ENCODE measurements around the gene LEF1. TPM values are rescaled to one million over a fixed set of nuclear protein-coding genes. Genes with fewer than 3 reads are reported as not detected.

The LEF1 gene
- polyA plus RNA-seq, 4 donors = 53.5 to 81.4 (median 75.9) TPM

- DNase-seq (ENCODE audit: low read depth in 4 of 4, low spot score in 3 of 4) = no peak
These were observed 53.6 kb downstream of the LEF1 start for GRCh38 chr4:108115168-108115526.

GRCh38 chr4:108114503-108114902 lies 54.2 kb downstream of the LEF1 start:
- peak in 1 of 4 donors; percentile 20 for DNase-seq (ENCODE audit: low read depth in 4 of 4, low spot score in 3 of 4)

- DNase-seq (ENCODE audit: low read depth in 4 of 4, low spot score in 3 of 4) = no peak
These were observed 55.5 kb downstream of the LEF1 start for GRCh38 chr4:108113229-108113628.

GRCh38 chr4:108111781-108112180 lies 57.0 kb downstream of the LEF1 start:
- no peak for DNase-seq (ENCODE audit: low read depth in 4 of 4, low spot score in 3 of 4)

GRCh38 chr4:108110450-108110849 lies 58.3 kb downstream of the LEF1 start:
- DNase-seq (ENCODE audit: low read depth in 4 of 4, low spot score in 3 of 4) = no peak

- DNase-seq (ENCODE audit: low read depth in 4 of 4, low spot score in 3 of 4) = no peak
These were observed 58.7 kb downstream of the LEF1 start for GRCh38 chr4:108109997-108110416.

- DNase-seq (ENCODE audit: low read depth in 4 of 4, low spot score in 3 of 4) = no peak
These were observed 59.6 kb downstream of the LEF1 start for GRCh38 chr4:108109111-108109510.

- no peak for DNase-seq (ENCODE audit: low read depth in 4 of 4, low spot score in 3 of 4)
These were observed 60.9 kb downstream of the LEF1 start for GRCh38 chr4:108107729-108108382.

GRCh38 chr4:108107101-108107500 lies 61.6 kb downstream of the LEF1 start:
- DNase-seq (ENCODE audit: low read depth in 4 of 4, low spot score in 3 of 4) = no peak

GRCh38 chr4:108106186-108106585 lies 62.5 kb downstream of the LEF1 start:
- no peak for DNase-seq (ENCODE audit: low read depth in 4 of 4, low spot score in 3 of 4)

- no peak for DNase-seq (ENCODE audit: low read depth in 4 of 4, low spot score in 3 of 4)
These were observed 65.5 kb downstream of the LEF1 start for GRCh38 chr4:108103099-108103862.

GRCh38 chr4:108100827-108101226 lies 67.9 kb downstream of the LEF1 start:
- no peak for DNase-seq (ENCODE audit: low read depth in 4 of 4, low spot score in 3 of 4)

GRCh38 chr4:108099838-108100237 lies 68.9 kb downstream of the LEF1 start:
- no peak for DNase-seq (ENCODE audit: low read depth in 4 of 4, low spot score in 3 of 4)

- no peak for DNase-seq (ENCODE audit: low read depth in 4 of 4, low spot score in 3 of 4)
These were observed 70.7 kb downstream of the LEF1 start for GRCh38 chr4:108097990-108098553.

- no peak for DNase-seq (ENCODE audit: low read depth in 4 of 4, low spot score in 3 of 4)
These were observed 73.7 kb downstream of the LEF1 start for GRCh38 chr4:108094923-108095482.

GRCh38 chr4:108094131-108094530 lies 74.6 kb downstream of the LEF1 start:
- no peak for DNase-seq (ENCODE audit: low read depth in 4 of 4, low spot score in 3 of 4)

- DNase-seq (ENCODE audit: low read depth in 4 of 4, low spot score in 3 of 4) = no peak
These were observed 76.4 kb downstream of the LEF1 start for GRCh38 chr4:108092288-108092687.

- DNase-seq (ENCODE audit: low read depth in 4 of 4, low spot score in 3 of 4) = no peak
These were observed 81.3 kb downstream of the LEF1 start for GRCh38 chr4:108087293-108087967.

- no peak for DNase-seq (ENCODE audit: low read depth in 4 of 4, low spot score in 3 of 4)
These were observed 87.5 kb downstream of the LEF1 start for GRCh38 chr4:108081256-108081655.

GRCh38 chr4:108080747-108081146 lies 88.0 kb downstream of the LEF1 start:
- no peak for DNase-seq (ENCODE audit: low read depth in 4 of 4, low spot score in 3 of 4)

All from right renal pelvis (tissue), 4 donors.